ENCODE data around the gene HDDC2.

Gene HDDC2

GRCh38 chr6:125268765-125269164 is 33.0 kb downstream of the HDDC2 start:
- H4K20me1 ChIP-seq (ENCODE audit: low read depth, low read length): no peaks in the 10 kb centered on the region
- no peak overlapping the region for H3K4me3 ChIP-seq (ENCODE audit: insufficient read depth, low read length, poor library complexity, severe bottlenecking)
- no peaks in the 10 kb centered on the region for H3K9me3 ChIP-seq (ENCODE audit: insufficient read depth, low read length)
- no peak overlapping the region for H2AFZ ChIP-seq (ENCODE audit: low read depth, low read length, severe bottlenecking)
- TF ChIP-seq EZH2phosphoT487 (conservative IDR thresholded peaks at IDR 0.05; ENCODE audit: low read length): no peak
- TF ChIP-seq, protein P1, sequence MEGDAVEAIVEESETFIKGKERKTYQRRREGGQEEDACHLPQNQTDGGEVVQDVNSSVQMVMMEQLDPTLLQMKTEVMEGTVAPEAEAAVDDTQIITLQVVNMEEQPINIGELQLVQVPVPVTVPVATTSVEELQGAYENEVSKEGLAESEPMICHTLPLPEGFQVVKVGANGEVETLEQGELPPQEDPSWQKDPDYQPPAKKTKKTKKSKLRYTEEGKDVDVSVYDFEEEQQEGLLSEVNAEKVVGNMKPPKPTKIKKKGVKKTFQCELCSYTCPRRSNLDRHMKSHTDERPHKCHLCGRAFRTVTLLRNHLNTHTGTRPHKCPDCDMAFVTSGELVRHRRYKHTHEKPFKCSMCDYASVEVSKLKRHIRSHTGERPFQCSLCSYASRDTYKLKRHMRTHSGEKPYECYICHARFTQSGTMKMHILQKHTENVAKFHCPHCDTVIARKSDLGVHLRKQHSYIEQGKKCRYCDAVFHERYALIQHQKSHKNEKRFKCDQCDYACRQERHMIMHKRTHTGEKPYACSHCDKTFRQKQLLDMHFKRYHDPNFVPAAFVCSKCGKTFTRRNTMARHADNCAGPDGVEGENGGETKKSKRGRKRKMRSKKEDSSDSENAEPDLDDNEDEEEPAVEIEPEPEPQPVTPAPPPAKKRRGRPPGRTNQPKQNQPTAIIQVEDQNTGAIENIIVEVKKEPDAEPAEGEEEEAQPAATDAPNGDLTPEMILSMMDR (IDR thresholded peaks at IDR 0.05; ENCODE audit: insufficient read depth, low read length, poor library complexity, severe bottlenecking): no peak
- no peaks in the 10 kb centered on the region for H3K9me2 ChIP-seq (replicated peaks; ENCODE audit: insufficient read depth, low read length)
- no peaks in the 10 kb centered on the region for H3K27me3 ChIP-seq (ENCODE audit: low read length)
- no peaks in the 10 kb centered on the region for H3K36me3 ChIP-seq (ENCODE audit: low read length)
- no peak overlapping the region for H3K9ac ChIP-seq (ENCODE audit: low read length)
- H3K79me2 ChIP-seq (ENCODE audit: insufficient read depth, low read length): no peaks in the 10 kb centered on the region
- H3K4me2 ChIP-seq (ENCODE audit: low read depth, low read length, poor library complexity, severe bottlenecking): no peak overlapping the region
- H3K27ac ChIP-seq (ENCODE audit: low read depth, low read length): no peak overlapping the region
- no peaks in the 10 kb centered on the region for H3F3A ChIP-seq (ENCODE audit: insufficient read depth)

DNA sequence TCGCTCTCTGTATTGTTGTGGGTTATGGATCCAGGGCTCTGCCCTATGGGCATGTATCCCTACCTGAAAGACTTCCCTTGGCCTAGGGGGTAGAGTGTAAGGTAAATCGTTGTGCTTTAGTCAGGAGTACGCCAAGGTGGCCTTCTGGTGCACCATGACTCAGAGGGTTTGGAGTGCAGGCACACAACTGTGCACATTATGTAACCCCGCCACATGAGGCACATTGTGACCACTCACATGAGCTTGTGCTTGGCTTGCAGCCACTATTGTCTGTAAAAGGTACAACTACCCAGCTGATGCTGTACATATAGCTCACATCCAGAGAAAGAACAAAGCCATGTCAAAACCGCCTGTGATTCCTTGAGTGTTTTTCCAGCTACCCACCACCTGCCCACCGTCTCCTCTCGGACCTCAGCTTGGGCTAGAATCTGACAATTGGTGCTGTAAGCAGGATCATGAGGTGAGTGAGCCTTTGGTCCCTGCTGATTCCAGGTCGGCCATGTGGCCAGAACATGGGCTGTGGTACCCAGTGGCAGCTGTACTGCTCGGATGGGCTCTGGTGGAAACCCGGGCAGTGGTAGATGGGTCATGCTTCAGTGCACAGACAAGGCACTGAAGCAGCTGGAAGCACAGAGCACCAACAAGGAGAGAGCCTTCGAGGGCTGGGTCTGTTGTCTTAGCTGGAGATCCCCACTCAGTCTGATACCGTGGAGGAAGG is 33.8 kb downstream of the HDDC2 start:
- H2AFZ ChIP-seq (ENCODE audit: low read depth, low read length, severe bottlenecking): no peak overlapping the region
- no peak overlapping the region for H3K9ac ChIP-seq (ENCODE audit: low read length)
- no peaks in the 10 kb centered on the region for H3K79me2 ChIP-seq (ENCODE audit: insufficient read depth, low read length)
- no peaks in the 10 kb centered on the region for H3K36me3 ChIP-seq (ENCODE audit: low read length)
- no peaks in the 10 kb centered on the region for H3F3A ChIP-seq (ENCODE audit: insufficient read depth)
- H3K27ac ChIP-seq (ENCODE audit: low read depth, low read length): no peak overlapping the region
- no peaks in the 10 kb centered on the region for H3K9me3 ChIP-seq (ENCODE audit: insufficient read depth, low read length)
- no peaks in the 10 kb centered on the region for H3K9me2 ChIP-seq (replicated peaks; ENCODE audit: insufficient read depth, low read length)
- H3K4me2 ChIP-seq (ENCODE audit: low read depth, low read length, poor library complexity, severe bottlenecking): no peak overlapping the region
- H4K20me1 ChIP-seq (ENCODE audit: low read depth, low read length): no peaks in the 10 kb centered on the region
- no peak overlapping the region for H3K4me3 ChIP-seq (ENCODE audit: insufficient read depth, low read length, poor library complexity, severe bottlenecking)
- no peaks in the 10 kb centered on the region for H3K27me3 ChIP-seq (ENCODE audit: low read length)
- TF ChIP-seq, protein P1 (IDR thresholded peaks at IDR 0.05; ENCODE audit: insufficient read depth, low read length, poor library complexity, severe bottlenecking): no peak
- no peak for TF ChIP-seq EZH2phosphoT487 (conservative IDR thresholded peaks at IDR 0.05; ENCODE audit: low read length)

DNA sequence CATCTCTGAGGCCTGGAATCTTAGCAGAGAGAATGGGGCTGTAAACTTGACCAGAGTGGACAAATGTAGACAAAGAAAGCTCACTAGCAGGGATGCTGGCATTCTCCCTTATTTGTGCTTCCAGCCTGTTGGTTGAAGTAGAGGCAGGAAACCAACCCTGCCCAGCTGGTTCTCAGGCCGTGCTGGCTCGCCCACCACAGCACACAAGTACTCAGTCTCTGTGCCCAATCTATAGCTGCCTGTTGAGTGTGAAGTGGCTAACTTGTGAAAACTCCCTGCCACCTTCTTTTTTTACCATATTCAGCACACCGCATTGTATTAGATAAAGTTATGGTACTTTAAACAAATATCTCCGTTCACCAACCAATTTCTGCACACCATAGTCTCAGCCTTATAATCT is 37.3 kb downstream of the HDDC2 start:
- TF ChIP-seq, protein P1 (IDR thresholded peaks at IDR 0.05; ENCODE audit: insufficient read depth, low read length, poor library complexity, severe bottlenecking): no peak
- no peak for TF ChIP-seq EZH2phosphoT487 (conservative IDR thresholded peaks at IDR 0.05; ENCODE audit: low read length)
- H3K9me2 ChIP-seq (replicated peaks; ENCODE audit: insufficient read depth, low read length): no peaks in the 10 kb centered on the region
- no peak overlapping the region for H2AFZ ChIP-seq (ENCODE audit: low read depth, low read length, severe bottlenecking)
- H3K79me2 ChIP-seq (ENCODE audit: insufficient read depth, low read length): no peaks in the 10 kb centered on the region
- no peaks in the 10 kb centered on the region for H3K36me3 ChIP-seq (ENCODE audit: low read length)
- H3K9me3 ChIP-seq (ENCODE audit: insufficient read depth, low read length): no peaks in the 10 kb centered on the region
- H3K9ac ChIP-seq (ENCODE audit: low read length): no peak overlapping the region
- no peaks in the 10 kb centered on the region for H4K20me1 ChIP-seq (ENCODE audit: low read depth, low read length)
- no peaks in the 10 kb centered on the region for H3K27me3 ChIP-seq (ENCODE audit: low read length)
- H3K4me3 ChIP-seq (ENCODE audit: insufficient read depth, low read length, poor library complexity, severe bottlenecking): no peak overlapping the region
- no peak overlapping the region for H3K27ac ChIP-seq (ENCODE audit: low read depth, low read length)
- no peaks in the 10 kb centered on the region for H3F3A ChIP-seq (ENCODE audit: insufficient read depth)
- H3K4me2 ChIP-seq (ENCODE audit: low read depth, low read length, poor library complexity, severe bottlenecking): no peak overlapping the region

Data from SU-DHL-6 (cell line).